Astrocyte (in vitro differentiated cells and primary cell): ENCODE measurements around the gene VAC14. TPM values are rescaled to one million over a fixed set of nuclear protein-coding genes. Genes with fewer than 3 reads are reported as not detected.

Source experiments
- DNase-seq: peaks from one replicate; pipeline ENCODE4 v3.0.0-alpha.2; 2010; ENCODE audit warnings: low read depth
- FAIRE-seq: peaks from 2 replicates; lab custom pipeline; 2011; peaks lifted over from hg19 to GRCh38; lab: Jason Lieb, UNC
- H2AFZ ChIP-seq: 2 replicates; pipeline ENCODE4 v1.6.0; 2012; ENCODE audit warnings: low read depth, low read length, inconsistent platforms
- H3K27ac ChIP-seq: 2 replicates; pipeline ENCODE4 v1.5.1; 2011; ENCODE audit warnings: low read depth, low read length, inconsistent platforms
- H3K27me3 ChIP-seq: 2 replicates; pipeline ENCODE4 v1.6.0; 2011; ENCODE audit warnings: low read length, inconsistent platforms; ENCODE audit not compliant: insufficient read depth
- H3K36me3 ChIP-seq: 2 replicates; pipeline ENCODE4 v1.5.1; 2011; ENCODE audit warnings: low read length, inconsistent platforms; ENCODE audit not compliant: insufficient read depth
- H3K4me1 ChIP-seq: 2 replicates; pipeline ENCODE4 v1.5.1; 2011; ENCODE audit warnings: low read length, inconsistent platforms; ENCODE audit not compliant: insufficient read depth
- H3K4me2 ChIP-seq: 2 replicates; pipeline ENCODE4 v1.6.0; 2012; ENCODE audit warnings: low read length, inconsistent platforms
- H3K4me3 ChIP-seq: 2 replicates; pipeline ENCODE4 v1.5.1; 2011; ENCODE audit warnings: low read depth, mild to moderate bottlenecking, low read length, inconsistent platforms; ENCODE audit not compliant: insufficient read depth
- H3K79me2 ChIP-seq: 2 replicates; pipeline ENCODE4 v1.6.0; 2012; ENCODE audit warnings: mild to moderate bottlenecking, low read length, inconsistent platforms; ENCODE audit not compliant: insufficient read depth
- H3K9ac ChIP-seq: 2 replicates; pipeline ENCODE4 v1.6.0; 2012; ENCODE audit warnings: mild to moderate bottlenecking, low read length, inconsistent platforms
- H3K9me3 ChIP-seq: 2 replicates; pipeline ENCODE4 v1.5.1; 2012; ENCODE audit warnings: low read depth, mild to moderate bottlenecking, low read length, inconsistent platforms; ENCODE audit not compliant: insufficient read depth
- H4K20me1 ChIP-seq: 2 replicates; pipeline ENCODE4 v1.6.0; 2012; ENCODE audit warnings: low read length, inconsistent platforms; ENCODE audit not compliant: insufficient read depth
- H3K27ac Mint-ChIP-seq: one replicate; pipeline ENCODE4 v1.8.0; 2021; ENCODE audit warnings: mild to moderate bottlenecking, mixed read lengths; ENCODE audit not compliant: unreplicated experiment
- H3K27me3 Mint-ChIP-seq: one replicate; pipeline ENCODE4 v1.8.0; 2021; ENCODE audit warnings: low read depth, mixed read lengths; ENCODE audit not compliant: unreplicated experiment
- H3K36me3 Mint-ChIP-seq: one replicate; pipeline ENCODE4 v1.8.0; 2021; ENCODE audit warnings: low read depth, mixed read lengths; ENCODE audit not compliant: unreplicated experiment
- H3K4me1 Mint-ChIP-seq: one replicate; pipeline ENCODE4 v1.8.0; 2021; ENCODE audit warnings: low read depth, mixed read lengths; ENCODE audit not compliant: unreplicated experiment
- H3K4me3 Mint-ChIP-seq: one replicate; pipeline ENCODE4 v1.8.0; 2021; ENCODE audit warnings: mild to moderate bottlenecking, moderate library complexity, mixed read lengths; ENCODE audit not compliant: unreplicated experiment
- H3K9me3 Mint-ChIP-seq: one replicate; pipeline ENCODE4 v1.8.0; 2021; ENCODE audit warnings: mild to moderate bottlenecking, mixed read lengths; ENCODE audit not compliant: unreplicated experiment
- EZH2 ChIP-seq: IDR thresholded peaks from 2 replicates; pipeline ENCODE4 v1.6.1; 2012; ENCODE audit warnings: mild to moderate bottlenecking, low read length, inconsistent platforms; ENCODE audit not compliant: insufficient read depth
- total RNA-seq: library from RNA; stranded (reverse); gene quantifications from 2 replicates; pipeline ENCODE4 v1.2.1, GENCODE V29; 2021
- TF ChIP-seq, protein P1 (sequence below): IDR thresholded peaks from 2 replicates; pipeline ENCODE4 v1.5.1; 2011; ENCODE audit warnings: low read depth, mild to moderate bottlenecking, inconsistent platforms, low read length, moderate library complexity; ENCODE audit not compliant: insufficient read depth

VAC14 gene
- total RNA-seq, 1 donor from 2014 or later: 27.8 TPM

DNA sequence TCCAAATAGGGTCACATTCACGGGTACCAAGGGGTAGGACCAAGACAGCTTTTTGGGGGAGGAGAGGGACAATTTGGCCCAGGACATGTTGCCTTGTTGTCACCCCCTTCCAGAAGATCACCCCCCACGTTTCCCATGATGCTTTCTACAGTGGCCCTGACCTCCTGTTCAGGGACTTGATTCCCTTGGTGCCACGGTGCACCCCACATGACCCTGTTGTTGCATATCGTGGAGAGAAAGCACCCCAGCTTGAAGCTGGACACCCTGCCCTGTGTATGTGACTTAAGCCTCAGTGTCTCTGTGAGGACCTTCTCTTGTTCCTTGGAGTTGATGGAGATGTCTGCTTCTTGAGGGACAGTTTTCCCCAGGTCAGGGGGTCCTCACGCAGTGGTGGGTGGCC, 142.0 kb downstream of the VAC14 start:
- DNase-seq: no peak
- Mint-ChIP-seq H3K9me3 (no peaks in the 10 kb centered on the region), H3K27ac (no peak overlapping the region), H3K36me3 (no peaks in the 10 kb centered on the region), H3K27me3 (peaks cover 7% of the 10 kb centered on the region), H3K4me1 (peaks cover 2% of the 10 kb centered on the region), H3K4me3 (no peak overlapping the region)
- H3K36me3 ChIP-seq: no peaks in the 10 kb centered on the region
- H3K27me3 ChIP-seq: no peaks in the 10 kb centered on the region
- peaks cover 13% of the 10 kb centered on the region for H4K20me1 ChIP-seq
- H3K4me3 ChIP-seq: no peak overlapping the region
- no peak overlapping the region for H3K4me2 ChIP-seq
- H2AFZ ChIP-seq: no peak overlapping the region
- no peak for FAIRE-seq
- no peak overlapping the region for H3K9ac ChIP-seq
- no peaks in the 10 kb centered on the region for H3K9me3 ChIP-seq
- peaks cover 8% of the 10 kb centered on the region for H3K4me1 ChIP-seq
- H3K79me2 ChIP-seq: no peaks in the 10 kb centered on the region
- TF ChIP-seq, protein P1, sequence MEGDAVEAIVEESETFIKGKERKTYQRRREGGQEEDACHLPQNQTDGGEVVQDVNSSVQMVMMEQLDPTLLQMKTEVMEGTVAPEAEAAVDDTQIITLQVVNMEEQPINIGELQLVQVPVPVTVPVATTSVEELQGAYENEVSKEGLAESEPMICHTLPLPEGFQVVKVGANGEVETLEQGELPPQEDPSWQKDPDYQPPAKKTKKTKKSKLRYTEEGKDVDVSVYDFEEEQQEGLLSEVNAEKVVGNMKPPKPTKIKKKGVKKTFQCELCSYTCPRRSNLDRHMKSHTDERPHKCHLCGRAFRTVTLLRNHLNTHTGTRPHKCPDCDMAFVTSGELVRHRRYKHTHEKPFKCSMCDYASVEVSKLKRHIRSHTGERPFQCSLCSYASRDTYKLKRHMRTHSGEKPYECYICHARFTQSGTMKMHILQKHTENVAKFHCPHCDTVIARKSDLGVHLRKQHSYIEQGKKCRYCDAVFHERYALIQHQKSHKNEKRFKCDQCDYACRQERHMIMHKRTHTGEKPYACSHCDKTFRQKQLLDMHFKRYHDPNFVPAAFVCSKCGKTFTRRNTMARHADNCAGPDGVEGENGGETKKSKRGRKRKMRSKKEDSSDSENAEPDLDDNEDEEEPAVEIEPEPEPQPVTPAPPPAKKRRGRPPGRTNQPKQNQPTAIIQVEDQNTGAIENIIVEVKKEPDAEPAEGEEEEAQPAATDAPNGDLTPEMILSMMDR: no peak
- no peak for TF ChIP-seq EZH2
- no peak overlapping the region for H3K27ac ChIP-seq

DNA sequence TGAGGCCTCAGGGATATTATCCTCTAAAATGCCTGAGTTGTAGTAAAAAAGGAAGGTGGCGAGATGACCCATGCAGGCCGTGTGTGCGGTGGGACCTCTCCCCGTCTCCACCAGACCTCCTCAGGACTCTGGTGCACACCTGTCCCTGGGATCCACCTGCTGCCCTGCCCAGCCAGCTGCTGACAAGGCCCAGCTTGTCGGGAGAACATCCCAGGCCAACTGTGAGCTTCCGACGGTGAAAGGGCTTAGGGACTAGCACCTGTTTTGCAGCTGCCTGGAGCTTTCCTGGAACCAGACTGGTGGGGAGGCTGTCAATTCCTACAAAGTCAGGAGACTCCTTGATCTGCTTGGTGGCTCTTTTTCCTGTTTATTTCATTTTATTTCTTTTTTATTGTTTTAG, 143.0 kb downstream of the VAC14 start:
- no peaks in the 10 kb centered on the region for H3K27me3 ChIP-seq
- no peaks in the 10 kb centered on the region for H3K36me3 Mint-ChIP-seq
- H3K27ac ChIP-seq: no peak overlapping the region
- no peak overlapping the region for H3K27ac Mint-ChIP-seq
- TF ChIP-seq EZH2: no peak
- TF ChIP-seq, protein P1: no peak
- no peak overlapping the region for H3K9ac ChIP-seq
- H3K4me1 Mint-ChIP-seq: peaks cover 6% of the 10 kb centered on the region
- no peaks in the 10 kb centered on the region for H3K36me3 ChIP-seq
- no peaks in the 10 kb centered on the region for H3K9me3 Mint-ChIP-seq
- DNase-seq (no peak), FAIRE-seq (no peak)
- H3K9me3 ChIP-seq: no peaks in the 10 kb centered on the region
- H2AFZ ChIP-seq: no peak overlapping the region
- H3K79me2 ChIP-seq: no peaks in the 10 kb centered on the region
- peaks cover 7% of the 10 kb centered on the region for H3K27me3 Mint-ChIP-seq
- H3K4me3 ChIP-seq: no peak overlapping the region
- H3K4me1 ChIP-seq: peaks cover 9% of the 10 kb centered on the region
- no peak overlapping the region for H3K4me2 ChIP-seq
- peaks cover 13% of the 10 kb centered on the region for H4K20me1 ChIP-seq
- no peak overlapping the region for H3K4me3 Mint-ChIP-seq

DNA sequence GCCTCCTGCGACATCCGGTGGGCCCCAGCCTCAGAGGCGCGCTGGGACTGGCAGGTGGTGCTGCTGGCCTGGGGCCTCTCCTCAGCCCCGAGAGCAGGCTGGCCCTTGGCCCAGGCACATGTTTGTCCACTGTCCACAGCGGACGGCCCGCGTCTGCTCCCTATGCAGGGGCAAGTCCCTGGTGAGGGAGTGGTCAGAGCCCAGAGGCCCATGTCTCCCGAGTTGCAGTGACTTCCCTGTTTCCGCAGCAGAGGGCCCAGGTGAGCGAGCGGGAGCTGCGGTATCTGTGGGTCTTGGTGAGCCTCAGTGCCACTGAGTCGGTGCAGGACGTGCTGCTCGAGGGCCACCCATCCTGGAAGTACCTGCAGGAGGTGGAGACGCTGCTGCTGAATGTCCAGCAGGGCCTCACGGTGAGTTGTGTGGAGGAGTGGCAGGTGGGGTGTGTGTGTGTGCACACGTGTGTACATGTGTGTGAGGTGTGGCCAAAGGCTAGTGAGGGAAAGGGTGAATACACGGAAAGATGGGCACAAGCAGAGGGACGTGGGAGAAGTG, 144.2 kb downstream of the VAC14 start:
- Histone ChIP-seq H3K27ac (no peak overlapping the region), H4K20me1 (peaks cover 5% of the 10 kb centered on the region), H3K9ac (no peak overlapping the region), H3K27me3 (no peaks in the 10 kb centered on the region), H3K4me3 (no peak overlapping the region), H3K79me2 (no peaks in the 10 kb centered on the region), H2AFZ (no peak overlapping the region), H3K4me1 (peaks cover 5% of the 10 kb centered on the region), H3K4me2 (no peak overlapping the region), H3K36me3 (no peaks in the 10 kb centered on the region), H3K9me3 (no peaks in the 10 kb centered on the region)
- Mint-ChIP-seq H3K36me3 (no peaks in the 10 kb centered on the region), H3K9me3 (no peaks in the 10 kb centered on the region), H3K27ac (no peak overlapping the region), H3K27me3 (peaks cover 7% of the 10 kb centered on the region), H3K4me1 (peaks cover 4% of the 10 kb centered on the region), H3K4me3 (no peak overlapping the region)
- DNase-seq (no peak), FAIRE-seq (no peak)
- no peak for TF ChIP-seq EZH2
- TF ChIP-seq, protein P1: no peak
